HEK293T (cell line): Measurements from ENCODE around the gene SRBD1.

Source experiments
- CTCF ChIA-PET: fragments of 350-600 bp; formaldehyde crosslinking; extraction: SDS; loops from one replicate; lab custom pipeline; 2021; ENCODE audit warnings: antibody characterized with exemption, inconsistent platforms; lab: Yijun Ruan, JAX
- POLR2A ChIA-PET: fragments of 350-600 bp; formaldehyde crosslinking; extraction: SDS; loops from one replicate; lab custom pipeline; 2020; ENCODE audit warnings: antibody characterized with exemption, inconsistent platforms; lab: Yijun Ruan, JAX
- DNase-seq: peaks from one replicate; pipeline ENCODE4 v3.0.0; 2012; ENCODE audit warnings: mixed read lengths; ENCODE audit errors: extremely low spot score
- ARNT ChIP-seq: fragments of 450-650 bp; IDR thresholded peaks from 2 replicates; pipeline ENCODE4 v1.6.1; 2017; ENCODE audit warnings: mild to moderate bottlenecking
- BHLHE40 ChIP-seq: fragments of 450-650 bp; IDR thresholded peaks from 2 replicates; pipeline ENCODE4 v1.6.1; 2016; ENCODE audit warnings: mild to moderate bottlenecking, moderate library complexity, borderline replicate concordance
- CTBP1 ChIP-seq: fragments of 450-650 bp; IDR thresholded peaks from 2 replicates; pipeline ENCODE4 v1.6.1; 2016; ENCODE audit warnings: borderline replicate concordance
- ELF4 ChIP-seq: fragments of 450-650 bp; IDR thresholded peaks from 2 replicates; pipeline ENCODE4 v1.6.1; 2017; ENCODE audit warnings: antibody characterized with exemption
- FOXA1 ChIP-seq: fragments of 450-650 bp; IDR thresholded peaks from 2 replicates; pipeline ENCODE4 v1.6.1; 2016; ENCODE audit warnings: mild to moderate bottlenecking
- FOXK2 ChIP-seq: fragments of 450-650 bp; IDR thresholded peaks from 2 replicates; pipeline ENCODE4 v1.6.1; 2016; ENCODE audit warnings: mild to moderate bottlenecking
- FOXM1 ChIP-seq: fragments of 450-650 bp; IDR thresholded peaks from 2 replicates; pipeline ENCODE4 v1.6.1; 2017; ENCODE audit warnings: mild to moderate bottlenecking, borderline replicate concordance
- HDGF ChIP-seq: fragments of 450-650 bp; IDR thresholded peaks from 2 replicates; pipeline ENCODE4 v1.6.1; 2017; ENCODE audit warnings: antibody characterized with exemption, borderline replicate concordance
- L3MBTL2 ChIP-seq: fragments of 450-650 bp; conservative IDR thresholded peaks from 2 replicates; pipeline ENCODE4 v1.6.1; 2016; ENCODE audit warnings: mild to moderate bottlenecking
- LEF1 ChIP-seq: fragments of 450-650 bp; IDR thresholded peaks from 2 replicates; pipeline ENCODE4 v1.6.1; 2017; ENCODE audit warnings: mild to moderate bottlenecking, borderline replicate concordance
- NFRKB ChIP-seq: fragments of 450-650 bp; IDR thresholded peaks from 2 replicates; pipeline ENCODE4 v1.6.1; 2016; ENCODE audit warnings: mild to moderate bottlenecking, moderate library complexity
- SP1 ChIP-seq: fragments of 450-650 bp; IDR thresholded peaks from 2 replicates; pipeline ENCODE4 v1.6.1; 2017
- SUZ12 ChIP-seq: fragments of 450-650 bp; IDR thresholded peaks from 2 replicates; pipeline ENCODE4 v1.6.1; 2016; ENCODE audit warnings: mild to moderate bottlenecking
- TARDBP ChIP-seq: fragments of 450-650 bp; IDR thresholded peaks from 2 replicates; pipeline ENCODE4 v1.6.1; 2016
- ZNF384 ChIP-seq: fragments of 450-650 bp; IDR thresholded peaks from 2 replicates; pipeline ENCODE4 v1.6.1; 2016
- TF ChIP-seq, protein P1 (sequence below): fragments of 450-650 bp; IDR thresholded peaks from 2 replicates; pipeline ENCODE4 v1.6.1; 2016

The SRBD1 gene

DNA sequence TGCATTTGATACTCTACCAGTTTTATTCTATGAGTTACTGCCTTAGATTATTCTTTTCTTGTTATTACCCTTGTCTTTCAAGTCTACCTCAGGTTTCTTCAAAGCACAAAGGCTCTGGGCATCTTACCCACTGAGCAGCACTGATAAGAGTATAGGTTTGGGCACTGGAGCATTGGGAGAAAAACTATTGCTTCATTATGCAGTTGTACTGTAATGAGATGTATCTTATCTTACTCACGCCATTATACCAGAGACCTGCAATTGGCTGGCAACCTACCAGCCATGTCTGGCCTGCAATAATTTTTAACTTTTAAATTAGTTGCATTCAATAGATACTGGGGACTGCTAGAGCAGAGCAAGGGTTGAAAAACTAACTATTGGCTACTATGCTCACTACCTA lies 18.9 kb upstream of the SRBD1 start:
- no peak for DNase-seq
- POLR2A ChIA-PET = no interaction called here
- CTCF ChIA-PET = no interaction called here
- TF ChIP-seq TARDBP = no peak

DNA sequence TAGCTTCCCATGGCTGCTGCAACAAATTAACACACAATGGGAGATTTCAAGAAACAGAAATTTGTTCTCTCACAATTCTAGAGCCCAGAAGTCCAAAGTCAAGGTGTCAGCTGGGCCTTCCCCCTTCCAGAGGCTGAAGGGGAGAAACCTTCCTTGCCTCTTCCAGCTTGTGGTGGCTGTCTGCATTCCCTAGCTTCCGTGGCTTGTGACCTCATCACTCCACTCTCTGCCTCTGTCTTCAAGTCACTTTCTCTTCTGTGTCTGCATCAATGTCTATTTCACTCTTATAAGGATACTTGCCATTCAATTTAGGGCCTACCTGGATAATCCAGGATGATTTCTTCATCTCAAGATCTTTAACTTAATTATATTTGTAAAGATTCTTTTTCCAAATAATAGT lies 16.8 kb upstream of the SRBD1 start:
- DNase-seq = no peak
- ChIA-PET POLR2A (interaction anchor here (1.9 kb wide), 1 partner anchor 17 kb away, joined by 8 read pairs; the partner anchor contains the start of gene SRBD1), CTCF (no interaction called here)
- TF ChIP-seq L3MBTL2 (no peak), FOXM1 (no peak), ARNT (no peak), SUZ12 (no peak), TARDBP (no peak), ELF4 (no peak), BHLHE40 (no peak), FOXA1 (no peak), SP1 (no peak)
- TF ChIP-seq, protein P1, sequence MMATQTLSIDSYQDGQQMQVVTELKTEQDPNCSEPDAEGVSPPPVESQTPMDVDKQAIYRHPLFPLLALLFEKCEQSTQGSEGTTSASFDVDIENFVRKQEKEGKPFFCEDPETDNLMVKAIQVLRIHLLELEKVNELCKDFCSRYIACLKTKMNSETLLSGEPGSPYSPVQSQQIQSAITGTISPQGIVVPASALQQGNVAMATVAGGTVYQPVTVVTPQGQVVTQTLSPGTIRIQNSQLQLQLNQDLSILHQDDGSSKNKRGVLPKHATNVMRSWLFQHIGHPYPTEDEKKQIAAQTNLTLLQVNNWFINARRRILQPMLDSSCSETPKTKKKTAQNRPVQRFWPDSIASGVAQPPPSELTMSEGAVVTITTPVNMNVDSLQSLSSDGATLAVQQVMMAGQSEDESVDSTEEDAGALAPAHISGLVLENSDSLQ = no peak

DNA sequence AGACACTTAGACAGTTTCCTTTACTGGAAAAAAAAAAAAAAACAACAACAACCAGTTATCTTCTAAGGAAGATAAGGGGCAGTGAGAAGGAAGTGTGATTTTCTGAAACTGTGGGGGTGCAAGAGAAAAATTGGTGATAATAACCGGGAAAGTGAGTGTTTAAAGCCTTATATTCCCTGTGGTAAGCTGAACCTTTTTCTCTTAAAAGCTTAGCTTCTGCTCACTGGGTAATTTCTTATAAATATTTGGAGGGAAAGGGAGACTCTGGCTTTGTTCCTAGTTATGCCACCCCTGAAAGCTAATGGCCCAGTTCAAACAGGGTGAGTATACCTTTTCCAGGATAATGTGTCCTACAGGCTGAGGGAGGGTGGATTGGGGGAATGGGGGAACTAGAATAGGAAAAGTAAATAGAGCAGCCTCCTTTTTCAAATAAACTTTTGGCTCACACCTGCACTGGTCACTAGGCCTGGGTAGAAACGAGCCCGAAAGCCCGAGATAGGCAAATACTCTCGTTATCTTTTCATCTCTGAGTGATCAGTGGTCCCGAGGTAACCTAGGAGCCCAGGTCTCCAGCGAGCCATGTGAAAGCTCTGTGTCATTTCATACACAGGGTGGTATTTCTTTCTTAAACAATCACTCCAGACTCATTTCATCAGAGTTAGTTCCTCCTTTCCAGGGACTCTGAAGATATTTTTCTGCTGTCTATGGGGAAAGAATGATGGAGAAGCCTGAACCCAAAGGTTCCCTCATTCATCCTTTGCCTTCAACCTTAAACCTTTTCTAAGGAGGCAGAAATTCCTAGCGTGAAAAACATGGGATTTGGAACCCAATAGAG lies 15.5 kb upstream of the SRBD1 start:
- DNase-seq = no peak
- TF ChIP-seq LEF1 (no peak), FOXM1 (no peak), FOXA1 (no peak), SUZ12 (no peak), TARDBP (no peak), L3MBTL2 (no peak), SP1 (no peak), CTBP1 (no peak), HDGF (no peak), ELF4 (no peak), ZNF384 (no peak), NFRKB (no peak), BHLHE40 (no peak), FOXK2 (no peak), ARNT (no peak)
- TF ChIP-seq, protein P1 = no peak
- POLR2A ChIA-PET = interaction anchor here (1.9 kb wide), 1 partner anchor 15 kb away, joined by 8 read pairs; the partner anchor contains the start of gene SRBD1
- CTCF ChIA-PET = interaction anchor here (0.6 kb wide), 1 partner anchor 136 kb away, joined by 4 read pairs; no protein-coding TSS in a partner anchor

DNA sequence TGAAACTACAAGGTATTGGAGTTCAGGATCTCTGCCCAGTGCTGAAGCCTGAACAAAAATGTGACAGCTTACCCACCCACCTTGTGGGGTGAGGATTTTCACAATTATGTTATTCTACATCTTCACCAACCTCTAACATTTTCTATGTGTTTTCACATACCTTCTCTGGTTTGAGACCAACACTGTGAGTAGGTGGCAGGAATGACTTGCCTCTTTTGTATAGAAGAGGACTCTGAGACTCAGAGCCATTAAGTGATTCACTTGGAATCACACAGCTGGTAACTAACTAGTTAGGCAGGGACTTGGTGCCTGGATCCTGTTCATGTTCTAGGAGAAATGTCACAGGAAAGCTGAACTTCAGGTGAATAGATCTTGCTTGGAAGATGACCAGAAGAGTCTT lies 14.8 kb upstream of the SRBD1 start:
- ChIA-PET CTCF (no interaction called here), POLR2A (interaction anchor here (1.9 kb wide), 1 partner anchor 15 kb away, joined by 8 read pairs; the partner anchor contains the start of gene SRBD1)
- DNase-seq = no peak
- TF ChIP-seq TARDBP (no peak), ARNT (no peak), NFRKB (no peak), ZNF384 (no peak), SP1 (no peak), BHLHE40 (no peak)
- TF ChIP-seq, protein P1 = no peak

DNA sequence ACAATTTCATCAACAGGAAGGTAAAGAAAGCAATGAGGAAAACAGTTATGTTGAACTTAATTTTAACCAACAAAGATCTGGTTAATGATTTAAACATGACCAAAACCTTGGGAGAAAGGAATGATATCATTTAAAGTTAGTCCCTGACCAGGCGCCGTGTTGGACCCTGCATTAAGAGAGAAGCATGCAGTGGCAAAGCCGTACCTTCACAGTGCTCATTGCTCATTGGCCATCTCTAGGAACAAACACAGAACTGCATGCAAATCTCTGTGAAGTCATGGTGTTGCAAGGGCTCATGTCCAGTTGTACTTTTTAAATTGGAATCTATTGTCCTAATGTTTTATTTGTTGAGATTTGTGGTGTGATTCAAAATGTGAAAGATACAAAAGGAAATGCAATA lies 12.0 kb upstream of the SRBD1 start:
- TF ChIP-seq SUZ12 (no peak), BHLHE40 (no peak), TARDBP (no peak), ARNT (no peak), FOXK2 (no peak), ELF4 (no peak), ZNF384 (no peak), FOXM1 (no peak), FOXA1 (no peak), CTBP1 (no peak), LEF1 (no peak), HDGF (no peak), L3MBTL2 (no peak), NFRKB (no peak)
- TF ChIP-seq, protein P1 = no peak
- CTCF ChIA-PET = interaction anchor here (0.7 kb wide), 1 partner anchor 160 kb away, joined by 3 read pairs; no protein-coding TSS in a partner anchor
- POLR2A ChIA-PET = no interaction called here
- no peak for DNase-seq
